NB4 (cell line): Measurements from ENCODE around the gene DCC.

ENCODE experiments used
- MAX ChIP-seq: IDR thresholded peaks from 2 replicates; pipeline ENCODE4 v1.6.1; 2011; ENCODE audit warnings: low read depth, low read length
- POLR2A ChIP-seq: IDR thresholded peaks from 2 replicates; pipeline ENCODE4 v1.6.1; 2011; ENCODE audit warnings: mild to moderate bottlenecking; ENCODE audit not compliant: insufficient read length; ENCODE audit errors: extremely low read depth
- TF ChIP-seq, protein P1 (sequence below): IDR thresholded peaks from one replicate; pipeline ENCODE4 v1.5.1; 2012; ENCODE audit warnings: low read depth, low read length

GRCh38 chr18:52544086-52544485 is 204.1 kb downstream of the DCC start:
- TF ChIP-seq, protein P1, sequence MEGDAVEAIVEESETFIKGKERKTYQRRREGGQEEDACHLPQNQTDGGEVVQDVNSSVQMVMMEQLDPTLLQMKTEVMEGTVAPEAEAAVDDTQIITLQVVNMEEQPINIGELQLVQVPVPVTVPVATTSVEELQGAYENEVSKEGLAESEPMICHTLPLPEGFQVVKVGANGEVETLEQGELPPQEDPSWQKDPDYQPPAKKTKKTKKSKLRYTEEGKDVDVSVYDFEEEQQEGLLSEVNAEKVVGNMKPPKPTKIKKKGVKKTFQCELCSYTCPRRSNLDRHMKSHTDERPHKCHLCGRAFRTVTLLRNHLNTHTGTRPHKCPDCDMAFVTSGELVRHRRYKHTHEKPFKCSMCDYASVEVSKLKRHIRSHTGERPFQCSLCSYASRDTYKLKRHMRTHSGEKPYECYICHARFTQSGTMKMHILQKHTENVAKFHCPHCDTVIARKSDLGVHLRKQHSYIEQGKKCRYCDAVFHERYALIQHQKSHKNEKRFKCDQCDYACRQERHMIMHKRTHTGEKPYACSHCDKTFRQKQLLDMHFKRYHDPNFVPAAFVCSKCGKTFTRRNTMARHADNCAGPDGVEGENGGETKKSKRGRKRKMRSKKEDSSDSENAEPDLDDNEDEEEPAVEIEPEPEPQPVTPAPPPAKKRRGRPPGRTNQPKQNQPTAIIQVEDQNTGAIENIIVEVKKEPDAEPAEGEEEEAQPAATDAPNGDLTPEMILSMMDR, result no peak
- TF ChIP-seq POLR2A, result no peak
- TF ChIP-seq MAX, result no peak
